COR-L47 (cell line): Measurements from ENCODE around the gene VEGFD.

Experiments used
- DNase-seq: peaks from one replicate; lab custom pipeline; 2025; lab: John Stamatoyannopoulos, UW

Gene VEGFD, protein sequence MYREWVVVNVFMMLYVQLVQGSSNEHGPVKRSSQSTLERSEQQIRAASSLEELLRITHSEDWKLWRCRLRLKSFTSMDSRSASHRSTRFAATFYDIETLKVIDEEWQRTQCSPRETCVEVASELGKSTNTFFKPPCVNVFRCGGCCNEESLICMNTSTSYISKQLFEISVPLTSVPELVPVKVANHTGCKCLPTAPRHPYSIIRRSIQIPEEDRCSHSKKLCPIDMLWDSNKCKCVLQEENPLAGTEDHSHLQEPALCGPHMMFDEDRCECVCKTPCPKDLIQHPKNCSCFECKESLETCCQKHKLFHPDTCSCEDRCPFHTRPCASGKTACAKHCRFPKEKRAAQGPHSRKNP

DNA sequence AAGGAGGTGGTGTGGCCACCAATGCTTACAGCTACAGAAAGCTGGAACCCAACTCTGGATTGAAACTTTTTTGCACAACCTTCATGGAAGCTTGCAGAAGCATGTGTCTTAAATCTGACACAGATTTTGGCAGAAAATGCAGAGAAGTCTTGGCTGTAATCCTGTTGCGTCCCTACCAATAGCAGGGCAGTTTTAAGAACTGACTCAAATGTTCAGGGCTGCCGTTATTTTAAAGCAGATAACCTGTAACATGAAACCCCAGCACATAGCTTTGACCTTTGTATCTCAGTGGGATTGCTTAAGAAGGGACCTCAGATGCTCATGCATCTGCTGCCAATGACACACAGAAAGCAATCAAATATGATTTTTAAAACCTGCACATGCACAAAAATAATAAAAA is at the start of gene VEGFD:
TSS of gene VEGFD (minus strand) at position 110 of the 400 bp plus-strand sequence. CDS start 467 bp downstream, outside the sequence.
- no peak for DNase-seq

DNA sequence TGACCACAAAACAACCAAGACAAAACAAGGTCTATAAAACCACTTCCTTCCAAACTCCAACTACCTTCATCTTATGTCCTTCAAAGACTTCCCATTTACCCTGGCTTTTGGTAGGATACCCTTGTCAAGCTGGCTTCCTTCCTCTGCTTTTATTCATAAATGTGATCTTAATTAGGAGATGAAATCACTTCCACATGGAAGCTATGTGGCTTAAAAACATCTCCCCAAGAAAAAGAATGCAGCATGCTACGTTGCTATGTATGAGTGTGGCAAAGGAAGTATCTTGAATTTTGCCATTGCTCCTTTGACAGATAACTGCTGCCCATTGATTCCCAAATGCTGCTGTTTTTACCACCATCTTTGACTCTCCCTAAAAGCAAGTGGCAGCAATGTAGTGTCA is 46.4 kb upstream of the VEGFD start:
- no peak for DNase-seq

DNA sequence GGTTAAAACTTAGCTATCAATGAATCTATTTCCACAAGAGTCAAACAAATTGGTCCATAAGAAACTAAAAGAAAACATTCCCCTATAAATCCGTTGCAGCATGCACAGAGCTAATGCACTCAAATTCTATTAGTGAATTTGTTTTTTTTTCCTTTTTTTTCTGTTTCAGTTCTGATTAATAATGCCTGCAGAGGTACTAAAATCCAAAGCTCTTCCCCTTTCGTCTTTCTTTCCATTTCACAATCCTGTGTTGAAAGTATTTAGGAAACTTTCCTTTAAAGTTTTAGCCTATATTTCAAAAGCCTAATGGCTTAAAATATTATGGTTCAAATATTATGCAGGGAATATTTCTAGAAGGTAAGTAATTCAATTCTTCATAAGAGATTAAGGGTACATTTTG is 45.9 kb upstream of the VEGFD start:
- DNase-seq = no peak

DNA sequence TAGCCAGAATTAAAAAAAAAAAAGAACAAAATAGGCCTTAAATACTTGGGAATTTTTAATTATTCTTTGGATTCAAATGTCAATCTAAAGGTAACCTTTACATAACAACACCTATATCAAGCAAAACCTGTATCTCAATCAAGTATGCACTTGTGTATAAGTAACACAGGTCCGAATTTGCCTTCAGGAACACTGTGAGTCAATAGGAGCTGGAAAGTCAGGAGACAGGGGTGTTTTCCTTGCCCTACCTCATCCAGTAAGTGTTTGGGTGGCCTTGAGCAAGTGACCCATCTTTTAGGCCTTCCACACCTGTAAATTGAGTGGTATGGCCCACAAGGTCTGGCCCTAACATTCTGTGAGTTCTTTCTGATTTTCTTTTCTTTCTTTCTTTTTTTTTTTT is 40.8 kb upstream of the VEGFD start:
- no peak for DNase-seq

DNA sequence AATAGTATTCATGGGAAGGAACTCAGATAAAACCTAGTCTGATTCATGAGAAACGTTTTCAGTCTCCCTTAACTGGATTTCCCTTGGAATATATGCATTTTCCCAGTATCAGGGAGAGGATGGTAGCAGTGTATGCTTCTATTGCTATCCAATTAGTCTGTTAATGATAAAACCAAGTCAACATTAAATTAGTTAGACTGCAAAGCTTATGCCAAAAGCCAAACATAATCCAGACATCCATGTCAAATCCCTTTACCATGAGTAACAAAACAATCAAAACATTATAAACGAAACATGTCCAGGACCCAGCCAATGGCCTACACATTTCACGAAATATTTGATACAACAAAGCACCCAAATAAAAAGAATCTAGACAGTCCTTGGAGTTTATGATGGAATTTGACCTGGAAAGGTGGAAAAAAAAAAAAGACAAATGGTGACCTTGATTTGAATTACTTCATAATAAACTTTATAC is 34.5 kb upstream of the VEGFD start:
- no peak for DNase-seq

DNA sequence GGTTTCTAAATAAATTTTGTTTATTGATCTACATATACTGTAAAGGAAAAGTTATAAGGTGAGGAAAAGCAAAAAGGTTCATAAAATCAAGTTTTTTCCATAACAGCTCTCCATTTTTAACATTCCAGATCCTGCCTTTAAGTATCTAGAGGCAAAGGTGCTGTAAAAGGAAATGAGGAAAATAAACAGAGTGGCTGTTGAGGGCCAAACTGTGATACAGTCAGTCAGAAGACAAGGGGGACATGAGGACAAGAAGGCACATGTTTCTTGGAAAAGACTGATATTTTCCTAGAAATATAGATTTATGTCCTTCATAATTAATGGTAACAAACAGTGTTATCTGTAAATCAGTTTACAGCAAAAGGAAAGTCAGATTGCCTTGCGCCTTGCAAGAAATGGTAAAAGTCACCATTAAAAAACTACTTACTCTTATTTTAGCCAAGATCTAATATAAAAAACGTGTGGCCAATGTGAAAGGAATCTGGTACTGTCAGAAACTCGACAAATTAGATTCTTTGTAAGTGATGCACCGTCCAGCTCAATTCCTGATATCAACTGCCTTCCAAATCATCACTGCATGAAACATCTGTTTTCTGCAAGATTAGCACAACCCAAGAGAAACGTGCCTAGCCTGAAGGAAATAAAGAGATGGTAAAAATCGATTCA is 34.0 kb upstream of the VEGFD start:
- DNase-seq = no peak

DNA sequence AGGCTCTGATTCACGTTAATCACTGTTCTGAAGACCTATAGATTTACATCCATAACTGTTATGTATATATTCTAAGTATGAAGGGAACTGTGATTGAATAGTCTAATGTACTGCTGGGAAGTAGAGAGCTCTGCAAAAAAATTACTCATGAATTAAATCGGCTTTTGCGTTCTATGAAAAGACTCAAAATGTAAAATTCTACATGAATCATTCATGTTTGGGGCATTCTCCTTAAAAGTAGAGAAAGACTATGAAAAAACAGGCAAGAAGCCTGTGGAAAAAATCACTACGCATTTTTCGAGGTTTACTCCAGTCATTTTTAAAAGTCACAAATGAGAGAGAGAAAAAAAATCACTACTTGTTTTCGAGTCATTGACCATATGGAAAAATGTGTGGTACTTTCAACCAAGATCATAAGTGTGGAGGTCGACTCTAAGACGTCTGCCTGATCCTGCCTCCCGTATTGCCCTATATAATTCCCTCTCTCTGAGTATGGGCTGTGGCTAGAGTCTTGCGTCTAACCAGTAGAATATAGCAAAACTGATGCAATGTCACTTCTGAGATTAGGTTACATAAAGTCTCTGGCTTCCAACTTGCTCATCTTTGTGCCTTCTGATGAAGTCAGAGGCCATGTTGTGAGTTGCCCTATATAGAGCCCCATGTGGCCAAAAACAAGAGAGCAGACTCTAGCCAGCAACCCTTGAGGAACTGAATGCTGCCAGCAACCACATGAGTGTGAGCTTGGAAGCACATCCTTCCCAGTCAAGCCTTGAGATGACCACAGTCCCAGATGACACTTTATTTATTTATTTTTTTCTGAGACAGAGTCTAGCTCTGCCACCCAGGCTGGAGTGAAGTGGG is 32.1 kb upstream of the VEGFD start:
- DNase-seq = no peak

DNA sequence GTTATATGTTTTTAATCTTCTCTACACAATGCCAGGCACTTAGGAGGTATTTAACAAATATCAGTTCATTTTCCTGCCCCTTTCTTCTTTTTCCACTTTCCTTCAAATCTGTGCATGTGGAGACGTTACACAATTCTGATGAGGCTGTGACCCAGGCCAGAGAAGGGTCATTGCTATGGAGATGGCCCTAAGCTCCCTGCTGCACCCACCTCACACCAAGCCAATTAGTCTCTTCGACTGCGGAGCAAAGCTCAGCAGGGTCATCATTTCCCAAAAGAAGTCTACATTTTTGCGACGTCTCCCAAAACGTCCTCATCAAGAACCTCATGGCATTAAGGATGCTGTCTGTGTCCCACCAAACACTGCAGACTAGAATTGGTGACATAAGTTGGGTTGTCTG is 28.9 kb upstream of the VEGFD start:
- no peak for DNase-seq

DNA sequence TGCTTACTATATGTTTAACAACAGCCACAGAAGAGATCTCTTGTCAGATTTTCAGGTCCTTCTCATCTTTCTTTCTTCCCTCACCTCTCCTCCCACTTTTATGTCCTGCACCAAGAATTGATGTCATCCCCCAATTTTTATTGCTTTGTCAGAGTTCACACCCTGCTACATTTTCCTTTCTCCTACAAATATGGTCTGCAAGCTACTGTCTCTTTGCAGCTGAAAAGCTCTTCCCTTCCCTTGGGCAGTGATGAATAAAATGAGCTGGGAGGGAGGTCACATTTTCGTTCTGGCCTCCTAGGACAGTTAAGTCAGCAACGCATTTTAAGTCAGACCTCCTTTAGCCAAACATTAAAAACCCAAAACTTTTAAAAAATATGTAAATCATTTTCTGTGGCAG is 26.7 kb upstream of the VEGFD start:
- no peak for DNase-seq

DNA sequence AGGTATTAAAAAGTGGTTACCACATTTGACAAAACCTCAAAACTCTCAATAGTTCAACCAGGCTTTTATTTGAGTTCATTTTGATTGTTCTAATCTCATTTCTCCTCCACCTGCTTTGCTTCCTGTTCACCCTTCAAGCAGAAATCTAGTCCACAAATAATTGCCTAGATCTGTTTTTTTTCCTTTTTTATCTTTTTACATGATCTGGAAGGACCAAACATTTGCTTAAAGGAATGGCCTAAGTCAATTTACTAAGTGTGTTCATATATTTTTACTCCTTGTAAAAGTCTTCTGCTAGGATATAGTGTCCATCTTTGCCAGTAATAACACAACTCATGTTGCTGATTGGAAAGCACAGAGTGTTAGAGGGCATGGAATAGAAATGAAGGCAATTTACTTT is 26.2 kb upstream of the VEGFD start:
- DNase-seq = no peak

DNA sequence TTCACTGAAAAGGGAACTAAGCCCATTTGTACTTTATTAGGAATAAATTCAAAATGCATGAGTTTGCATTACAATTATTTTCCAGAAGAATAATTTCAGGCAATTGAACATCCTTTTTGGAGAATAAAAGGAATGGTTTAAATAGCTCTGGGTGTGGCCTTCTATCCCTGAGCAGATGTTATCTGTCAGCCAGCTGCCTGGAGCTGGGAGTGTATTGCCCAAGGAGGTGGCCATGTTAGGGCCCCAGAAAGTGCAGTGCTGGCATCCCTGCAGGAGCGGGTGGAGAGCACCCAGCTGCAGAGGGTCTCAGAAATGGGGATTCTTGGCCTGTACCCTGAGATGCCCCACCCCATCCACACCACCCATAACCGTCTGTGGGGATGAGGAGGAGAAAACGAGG is 21.6 kb upstream of the VEGFD start:
- DNase-seq = no peak

DNA sequence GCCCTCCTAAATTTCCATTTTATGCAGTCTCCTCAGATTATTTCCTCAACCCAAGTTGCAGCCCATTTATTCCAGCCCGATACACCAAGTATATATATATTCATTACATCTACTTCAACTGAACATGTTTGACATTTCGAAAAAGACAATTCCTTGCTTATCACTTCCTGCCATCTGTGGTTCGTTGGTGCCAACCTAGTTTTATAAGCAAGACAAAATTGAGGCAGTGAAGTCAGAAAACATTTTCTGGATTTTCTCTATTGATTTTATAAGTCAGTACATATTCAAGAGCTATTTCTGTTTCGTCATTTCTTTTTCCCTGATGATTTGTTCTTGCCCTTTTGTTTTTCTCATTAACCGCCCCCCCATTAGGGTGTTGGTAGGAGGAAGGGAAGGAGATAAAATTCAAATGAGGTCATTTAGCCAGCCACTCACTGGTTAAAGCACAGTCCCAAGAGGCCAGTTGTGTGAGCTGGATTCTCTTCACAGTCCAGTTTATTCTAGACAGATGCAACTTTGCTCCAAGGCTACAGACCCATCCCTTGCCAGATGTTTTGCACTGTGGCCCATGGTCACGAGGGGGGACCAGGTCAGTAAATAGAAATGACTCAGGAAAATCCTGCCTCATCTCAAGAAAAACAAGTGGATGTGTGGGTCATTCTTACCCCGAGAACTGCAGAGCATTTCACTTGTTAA is 20.3 kb upstream of the VEGFD start:
- no peak for DNase-seq

DNA sequence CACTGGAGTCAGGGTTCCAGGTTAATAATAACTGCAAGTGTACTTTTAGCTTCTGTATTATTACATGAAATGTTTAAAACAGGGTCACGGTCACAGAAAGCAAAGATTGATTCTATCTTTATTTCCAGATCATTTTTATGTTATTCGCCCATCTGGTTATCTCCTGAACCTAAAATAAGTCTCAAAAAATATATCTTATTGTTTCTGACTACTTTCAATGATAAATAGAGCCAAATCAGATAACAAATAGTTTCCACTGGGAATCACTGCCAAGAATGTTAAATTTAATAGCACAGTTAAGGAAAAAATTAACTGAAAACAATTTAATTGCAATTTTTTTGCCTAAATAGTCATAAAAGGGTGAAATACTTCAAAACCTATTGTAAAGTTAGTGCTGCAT is 17.2 kb upstream of the VEGFD start:
- no peak for DNase-seq

DNA sequence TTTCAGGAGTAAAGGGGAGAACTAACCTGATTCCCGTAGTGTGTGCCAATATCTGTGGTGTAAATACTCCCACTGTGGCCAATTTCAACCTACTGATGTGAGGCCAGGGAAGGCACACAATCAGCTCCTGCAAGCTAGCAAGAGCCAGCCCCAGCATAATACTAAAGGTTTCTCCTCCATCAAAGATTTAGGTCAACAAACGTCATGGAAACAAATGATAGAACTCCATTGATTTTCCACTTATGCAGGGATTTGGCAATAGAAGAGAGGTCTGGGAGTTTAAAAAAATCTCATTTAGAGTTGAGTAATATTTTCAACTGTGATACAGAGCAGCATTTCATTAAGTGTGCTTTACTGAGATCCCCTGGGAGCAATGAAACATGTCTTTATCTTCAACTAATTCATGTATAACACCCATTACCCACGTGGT is 15.8 kb upstream of the VEGFD start:
- DNase-seq = no peak

DNA sequence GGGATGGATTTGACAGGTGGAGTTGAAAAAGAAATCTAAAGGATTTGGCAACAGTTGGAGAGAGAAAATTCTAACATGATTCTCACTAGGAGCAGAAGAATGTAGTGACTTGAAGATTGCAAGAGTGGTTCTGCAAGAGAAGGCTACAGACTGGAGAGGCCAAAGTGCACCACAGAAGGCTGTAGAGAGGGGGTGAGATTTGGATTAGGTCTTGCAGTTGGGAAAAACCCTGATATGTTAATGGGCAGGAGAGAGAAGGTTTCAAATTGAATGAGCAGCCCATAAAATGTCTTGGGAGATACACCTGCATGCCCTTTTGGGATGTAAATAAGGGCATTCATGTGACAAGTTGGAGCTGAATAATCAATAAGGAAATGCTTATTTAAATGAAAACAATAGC is 14.7 kb upstream of the VEGFD start:
- DNase-seq = no peak

DNA sequence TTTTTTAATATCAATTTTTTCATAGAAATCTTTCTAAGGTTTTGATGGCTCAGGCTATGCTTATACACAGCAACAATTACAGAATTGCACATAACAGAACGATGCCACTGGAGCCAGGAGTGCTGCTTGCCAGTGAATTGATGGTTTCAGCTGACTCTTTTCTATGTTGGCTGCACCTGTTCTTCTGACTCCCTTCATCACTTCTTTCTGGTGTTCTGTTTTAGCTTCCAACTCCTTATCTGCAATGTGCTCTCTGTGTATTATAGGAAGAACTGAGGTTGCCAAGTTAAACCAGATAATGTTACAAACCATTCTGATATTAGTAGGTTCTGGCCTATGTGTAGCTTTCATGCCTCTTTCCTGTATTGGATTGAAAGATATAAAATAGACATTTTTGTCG is 11.6 kb upstream of the VEGFD start:
- no peak for DNase-seq

DNA sequence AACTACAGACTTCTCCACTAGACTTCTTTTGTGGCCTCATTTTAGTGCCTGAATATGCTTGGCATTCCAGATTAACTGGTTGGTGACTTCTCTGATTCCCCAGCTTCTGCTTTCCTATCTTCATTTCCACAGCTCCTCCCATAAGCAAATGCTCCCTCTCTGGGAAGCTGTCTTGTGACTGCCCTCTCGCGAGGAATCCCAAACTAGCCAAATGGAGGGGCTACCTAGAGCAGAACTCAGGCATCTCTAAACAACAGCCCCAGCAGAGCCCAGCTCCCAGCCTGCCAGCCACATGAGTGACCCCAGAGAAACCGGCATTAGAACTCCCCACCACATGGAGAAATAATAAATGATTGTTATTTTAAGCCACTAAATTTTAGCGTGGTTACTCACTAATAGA is 7.6 kb upstream of the VEGFD start:
- no peak for DNase-seq

DNA sequence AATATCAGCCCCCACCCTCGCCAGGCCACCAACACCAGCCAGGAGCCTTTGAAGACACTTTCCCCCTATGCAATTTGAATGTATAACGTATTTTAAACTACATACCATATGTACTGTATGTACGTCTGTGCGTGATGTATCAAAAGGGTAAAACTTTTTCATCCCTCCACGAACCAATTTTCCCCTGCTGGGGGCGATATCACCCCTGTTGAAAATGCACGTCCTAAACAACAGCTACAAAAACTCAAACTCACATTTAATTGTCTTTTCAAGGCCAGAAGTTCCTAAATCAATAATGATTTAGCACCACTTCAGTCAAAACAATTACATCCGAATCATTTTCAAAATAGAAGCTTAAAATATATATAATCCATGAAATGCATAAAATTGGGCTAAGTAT is 1.4 kb downstream of the VEGFD start:
- DNase-seq = no peak

DNA sequence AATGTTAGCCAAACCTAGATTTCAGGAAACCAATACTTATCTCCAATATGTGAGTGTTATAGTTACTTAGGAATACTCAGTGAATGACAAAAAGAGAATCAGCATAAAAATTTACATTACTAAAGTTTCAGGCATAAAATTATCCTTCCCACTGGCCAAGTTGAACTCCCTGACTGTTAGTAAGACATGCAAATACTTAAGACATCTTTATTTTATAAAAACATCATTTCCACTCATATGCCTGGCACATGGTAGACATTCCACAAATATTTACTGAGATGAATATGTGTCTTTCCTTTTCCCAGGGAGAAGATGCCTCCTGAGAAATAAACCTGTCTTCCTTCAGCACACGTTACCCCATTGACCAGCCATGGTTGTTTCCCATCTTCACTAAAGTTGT is 7.3 kb downstream of the VEGFD start:
- no peak for DNase-seq

DNA sequence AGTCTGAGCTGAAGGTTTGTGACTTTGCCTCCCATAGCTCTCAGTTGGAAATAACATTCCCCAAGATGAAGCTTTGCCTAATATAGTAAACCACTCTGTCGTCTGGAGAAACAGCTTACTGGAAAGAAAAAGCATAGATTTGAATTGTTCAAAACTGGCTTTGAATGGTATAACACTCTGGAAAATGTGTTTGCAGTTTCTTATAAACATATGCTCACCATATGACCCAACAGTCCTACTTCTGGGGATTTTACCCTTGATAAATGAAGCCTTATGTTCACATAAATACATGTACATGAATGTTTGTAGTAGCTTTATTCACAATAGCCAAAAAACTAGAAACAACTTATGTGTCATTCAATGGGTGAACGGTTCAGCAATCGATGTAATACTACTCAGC is 10.2 kb downstream of the VEGFD start:
- DNase-seq = no peak

DNA sequence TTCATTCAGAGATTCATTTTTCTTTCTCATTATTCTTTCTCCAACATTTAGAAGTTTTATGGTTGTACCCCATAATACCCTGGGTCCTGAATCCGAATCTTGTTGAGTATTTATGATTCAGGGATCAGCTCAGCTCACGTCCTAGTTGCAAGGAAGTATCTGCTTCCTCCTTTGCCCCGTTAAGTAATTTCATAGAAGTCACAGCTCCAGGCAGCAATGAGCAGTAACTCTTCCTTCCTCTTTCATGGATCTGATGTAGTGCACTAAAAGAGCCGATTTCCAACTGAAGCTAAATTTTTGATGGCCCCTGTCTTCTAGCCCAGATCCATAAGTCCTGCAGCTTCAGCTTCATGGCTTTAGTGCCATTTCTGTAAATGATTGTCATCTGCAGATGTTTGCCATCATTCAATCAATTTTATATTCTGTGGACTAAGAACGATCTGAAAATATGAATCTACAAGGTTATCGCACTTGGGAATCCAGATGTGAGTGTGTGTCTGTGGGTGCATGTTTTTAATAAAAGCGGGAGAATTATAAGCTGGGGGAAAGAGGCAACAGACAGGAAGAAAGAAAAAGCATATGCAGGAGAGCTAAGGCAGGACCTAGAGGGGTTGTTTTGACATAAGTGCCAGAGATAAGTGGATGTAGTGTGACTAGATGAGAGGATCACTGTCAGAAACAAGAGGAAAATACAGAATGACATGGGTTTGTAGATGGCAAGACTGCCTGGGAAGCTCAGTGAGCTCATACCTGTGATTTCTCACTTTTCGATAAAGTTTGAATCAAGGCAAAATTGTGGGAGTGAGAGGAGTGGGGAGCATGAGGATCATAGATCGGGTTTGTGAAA is 17.5 kb downstream of the VEGFD start:
- no peak for DNase-seq
